ENCODE data around the gene DDIT4L. TPM values are rescaled to one million over a fixed set of nuclear protein-coding genes. Genes with fewer than 3 reads are reported as not detected.

The DDIT4L gene
- total and polyA plus RNA-seq, 10 of the 15 experiments (the other 5 are each of a cell fraction or from before 2014, with no cell fraction given) = 0.02 to 0.08 TPM; not detected in 8

- H3K4me1 ChIP-seq (ENCODE audit: control insufficient read depth, insufficient read depth, low read length) = no peaks in the 10 kb centered on the region
- no peaks in the 10 kb centered on the region for H4K20me1 ChIP-seq (ENCODE audit: control insufficient read depth, insufficient read depth)
- H3K27ac ChIP-seq (ENCODE audit: control insufficient read depth, insufficient read depth) = no peak overlapping the region
- 0% methylated on average over 3 of the region's 3 CpGs for WGBS (ENCODE audit: insufficient coverage, insufficient replicate concordance, low lambda C conversion rate, missing lambda C conversion rate)
- BruUV-seq (replicated peaks) = no TSS peak
- H3K9me3 ChIP-seq (replicated peaks; ENCODE audit: control insufficient read depth, insufficient read depth, low read length) = no peaks in the 10 kb centered on the region
- TF ChIP-seq SREBF2 (IDR thresholded peaks at IDR 0.05; ENCODE audit: low read length) (no peak), MYC (IDR thresholded peaks at IDR 0.05; ENCODE audit: insufficient read depth, insufficient read length, insufficient replicate concordance, low read length, severe bottlenecking) (no peak), SMARCA5 (IDR thresholded peaks at IDR 0.05) (no peak), KAT2A (conservative IDR thresholded peaks at IDR 0.05; ENCODE audit: control insufficient read depth, low read depth, low read length) (no peak), MTA2 (IDR thresholded peaks at IDR 0.05; ENCODE audit: low read depth) (no peak), RAD51 (IDR thresholded peaks at IDR 0.05) (no peak), RAD21 (IDR thresholded peaks at IDR 0.05; ENCODE audit: insufficient read depth, low read depth, low read length) (no peak), PML (IDR thresholded peaks at IDR 0.05; ENCODE audit: low read length) (no peak), MAX (IDR thresholded peaks at IDR 0.05; ENCODE audit: low read depth, low read length) (no peak), BHLHE40 (IDR thresholded peaks at IDR 0.05; ENCODE audit: borderline replicate concordance in 1 of 2, low read depth in 2 of 2, low read length in 1 of 2) (no peak), PKNOX1 (IDR thresholded peaks at IDR 0.05) (no peak), MXI1 (IDR thresholded peaks at IDR 0.05; ENCODE audit: low read depth, low read length) (no peak), IKZF1 (conservative IDR thresholded peaks at IDR 0.05) (no peak), TCF7 (IDR thresholded peaks at IDR 0.05; ENCODE audit: borderline replicate concordance) (no peak), PBX3 (IDR thresholded peaks at IDR 0.05; ENCODE audit: insufficient replicate concordance, low read depth, low read length) (no peak), SRF (IDR thresholded peaks at IDR 0.05; ENCODE audit: low read depth in 2 of 2, low read length in 2 of 2) (no peak), ETV6 (conservative IDR thresholded peaks at IDR 0.05 in 1 of 2, IDR thresholded peaks at IDR 0.05 in 1 of 2; ENCODE audit: borderline replicate concordance in 1 of 2, low read depth in 1 of 2) (no peak), STAT3 (IDR thresholded peaks at IDR 0.05; ENCODE audit: low read depth, low read length) (no peak), TAF1 (IDR thresholded peaks at IDR 0.05; ENCODE audit: borderline replicate concordance, low read depth, low read length) (no peak)
- ChIA-PET RAD21 (ENCODE audit: unreplicated experiment) (no interaction called here), POLR2A (no interaction called here), SMC1A (ENCODE audit: uncharacterized antibody, unreplicated experiment) (no interaction called here), CTCF (interaction anchor here (1.1 kb wide), 1 partner anchor 92 kb away, joined by 3 read pairs; no protein-coding TSS in a partner anchor)
- DNase-seq (ENCODE audit: low read depth, low spot score) (no peak), FAIRE-seq (no peak), ATAC-seq (peak; percentile 31)
- no peak overlapping the region for H3K4me2 ChIP-seq (ENCODE audit: control insufficient read depth, insufficient read depth)
- no peaks in the 10 kb centered on the region; a peak in 2 of 4 replicates for H3K27me3 ChIP-seq (replicated peaks in 1 of 2; ENCODE audit: control insufficient read depth in 2 of 2, insufficient read depth in 2 of 2, low read length in 1 of 2)
- no peak overlapping the region for H2AFZ ChIP-seq (ENCODE audit: control insufficient read depth, low read depth, low read length)
- no peaks in the 10 kb centered on the region for H3K36me3 ChIP-seq (ENCODE audit: control insufficient read depth in 2 of 2, insufficient read depth in 2 of 2, low read length in 1 of 2)
- no peak overlapping the region for H3K4me3 ChIP-seq
- no peak overlapping the region for H3K9ac ChIP-seq (ENCODE audit: control insufficient read depth, insufficient read depth, low read length)
- intact Hi-C loops (cut with micrococcal nuclease; ENCODE audit: unreplicated experiment) = no loop called here
- H3K79me2 ChIP-seq (ENCODE audit: control insufficient read depth, insufficient read depth, low read length) = no peaks in the 10 kb centered on the region
- in situ Hi-C loops (cut with MboI) = no loop called here
Measured at GRCh38 chr4:100208459-100208858, 18.2 kb upstream of the DDIT4L start.
